Measurements from ENCODE around the gene CNGB1.

GRCh38 chr16:57998992-57999365 is 28.1 kb upstream of the CNGB1 start:
- TF ChIP-seq, protein P1, sequence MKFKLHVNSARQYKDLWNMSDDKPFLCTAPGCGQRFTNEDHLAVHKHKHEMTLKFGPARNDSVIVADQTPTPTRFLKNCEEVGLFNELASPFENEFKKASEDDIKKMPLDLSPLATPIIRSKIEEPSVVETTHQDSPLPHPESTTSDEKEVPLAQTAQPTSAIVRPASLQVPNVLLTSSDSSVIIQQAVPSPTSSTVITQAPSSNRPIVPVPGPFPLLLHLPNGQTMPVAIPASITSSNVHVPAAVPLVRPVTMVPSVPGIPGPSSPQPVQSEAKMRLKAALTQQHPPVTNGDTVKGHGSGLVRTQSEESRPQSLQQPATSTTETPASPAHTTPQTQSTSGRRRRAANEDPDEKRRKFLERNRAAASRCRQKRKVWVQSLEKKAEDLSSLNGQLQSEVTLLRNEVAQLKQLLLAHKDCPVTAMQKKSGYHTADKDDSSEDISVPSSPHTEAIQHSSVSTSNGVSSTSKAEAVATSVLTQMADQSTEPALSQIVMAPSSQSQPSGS (CRISPR knock-in tag; IDR thresholded peaks at IDR 0.05; ENCODE audit: borderline replicate concordance, low read depth): no peak
- TF ChIP-seq, protein P2, sequence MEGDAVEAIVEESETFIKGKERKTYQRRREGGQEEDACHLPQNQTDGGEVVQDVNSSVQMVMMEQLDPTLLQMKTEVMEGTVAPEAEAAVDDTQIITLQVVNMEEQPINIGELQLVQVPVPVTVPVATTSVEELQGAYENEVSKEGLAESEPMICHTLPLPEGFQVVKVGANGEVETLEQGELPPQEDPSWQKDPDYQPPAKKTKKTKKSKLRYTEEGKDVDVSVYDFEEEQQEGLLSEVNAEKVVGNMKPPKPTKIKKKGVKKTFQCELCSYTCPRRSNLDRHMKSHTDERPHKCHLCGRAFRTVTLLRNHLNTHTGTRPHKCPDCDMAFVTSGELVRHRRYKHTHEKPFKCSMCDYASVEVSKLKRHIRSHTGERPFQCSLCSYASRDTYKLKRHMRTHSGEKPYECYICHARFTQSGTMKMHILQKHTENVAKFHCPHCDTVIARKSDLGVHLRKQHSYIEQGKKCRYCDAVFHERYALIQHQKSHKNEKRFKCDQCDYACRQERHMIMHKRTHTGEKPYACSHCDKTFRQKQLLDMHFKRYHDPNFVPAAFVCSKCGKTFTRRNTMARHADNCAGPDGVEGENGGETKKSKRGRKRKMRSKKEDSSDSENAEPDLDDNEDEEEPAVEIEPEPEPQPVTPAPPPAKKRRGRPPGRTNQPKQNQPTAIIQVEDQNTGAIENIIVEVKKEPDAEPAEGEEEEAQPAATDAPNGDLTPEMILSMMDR (IDR thresholded peaks at IDR 0.05): no peak
- TF ChIP-seq ZNF263 (CRISPR knock-in tag; IDR thresholded peaks at IDR 0.05; ENCODE audit: low read depth): no peak
- TF ChIP-seq, protein P3, sequence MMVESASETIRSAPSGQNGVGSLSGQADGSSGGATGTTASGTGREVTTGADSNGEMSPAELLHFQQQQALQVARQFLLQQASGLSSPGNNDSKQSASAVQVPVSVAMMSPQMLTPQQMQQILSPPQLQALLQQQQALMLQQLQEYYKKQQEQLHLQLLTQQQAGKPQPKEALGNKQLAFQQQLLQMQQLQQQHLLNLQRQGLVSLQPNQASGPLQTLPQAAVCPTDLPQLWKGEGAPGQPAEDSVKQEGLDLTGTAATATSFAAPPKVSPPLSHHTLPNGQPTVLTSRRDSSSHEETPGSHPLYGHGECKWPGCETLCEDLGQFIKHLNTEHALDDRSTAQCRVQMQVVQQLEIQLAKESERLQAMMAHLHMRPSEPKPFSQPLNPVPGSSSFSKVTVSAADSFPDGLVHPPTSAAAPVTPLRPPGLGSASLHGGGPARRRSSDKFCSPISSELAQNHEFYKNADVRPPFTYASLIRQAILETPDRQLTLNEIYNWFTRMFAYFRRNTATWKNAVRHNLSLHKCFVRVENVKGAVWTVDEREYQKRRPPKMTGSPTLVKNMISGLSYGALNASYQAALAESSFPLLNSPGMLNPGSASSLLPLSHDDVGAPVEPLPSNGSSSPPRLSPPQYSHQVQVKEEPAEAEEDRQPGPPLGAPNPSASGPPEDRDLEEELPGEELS (CRISPR knock-in tag; IDR thresholded peaks at IDR 0.05): no peak
- no peak for TF ChIP-seq JUN (CRISPR knock-in tag; IDR thresholded peaks at IDR 0.05)
- TF ChIP-seq CREB1 (CRISPR knock-in tag; IDR thresholded peaks at IDR 0.05): no peak
- no peak for TF ChIP-seq ZNF138 (CRISPR knock-in tag; conservative IDR thresholded peaks at IDR 0.05)

All from WTC11 (cell line).